GM12865 (cell line): ENCODE measurements around the gene MCRS1.
"Not testable (repeated sequence)": the region's sequence is repeated elsewhere in the genome, so short reads cannot be mapped to it uniquely, and the experiment has no call there.

Source experiments
- DNase-seq: peaks from one replicate; pipeline ENCODE4 v3.0.0; 2010; ENCODE audit warnings: low read depth
- H3K4me3 ChIP-seq: 2 replicates; pipeline ENCODE4 v1.5.1; 2011; ENCODE audit warnings: mild to moderate bottlenecking, low read depth, low read length, control low read depth
- CTCF ChIP-seq: IDR thresholded peaks from 2 replicates; pipeline ENCODE4 v1.5.1; 2011; ENCODE audit warnings: low read length, control low read depth, low read depth, inconsistent platforms; ENCODE audit not compliant: insufficient read depth; ENCODE audit errors: missing control alignments

The MCRS1 gene

GRCh38 chr12:49609059-49609874 lies 41.3 kb upstream of the MCRS1 start:
- H3K4me3 ChIP-seq: no peak overlapping the region
- no peak for TF ChIP-seq CTCF
- no peak for DNase-seq

DNA sequence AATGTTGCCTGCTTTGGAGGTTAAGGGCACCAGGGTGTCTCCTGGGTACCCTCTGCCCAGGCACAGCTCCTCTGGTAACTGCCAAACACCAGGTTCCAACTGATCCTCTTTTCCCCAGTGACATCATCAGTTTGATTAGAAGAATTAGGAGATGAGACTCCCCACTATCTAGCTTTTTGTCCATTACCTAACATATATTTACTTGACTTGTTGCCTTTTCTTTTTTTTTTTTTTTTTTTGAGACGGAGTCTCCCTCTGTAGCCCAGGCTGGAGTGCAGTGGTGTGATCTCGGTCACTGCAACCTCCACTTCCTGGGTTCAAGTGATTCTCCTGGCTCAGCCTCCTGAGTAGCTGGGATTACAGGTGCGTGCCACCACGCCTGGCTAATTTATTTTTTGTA lies 37.6 kb upstream of the MCRS1 start, which contains the start of gene FAM186B:
Gene FAM186B (minus strand): TSS at position 101 of the 400 bp plus-strand sequence. CDS start 162 bp downstream, outside the sequence.
- not testable (repeated sequence) for H3K4me3 ChIP-seq, DNase-seq

- H3K4me3 ChIP-seq: no peak overlapping the region
- TF ChIP-seq CTCF: no peak
- DNase-seq: no peak
These were observed 36.9 kb upstream of the MCRS1 start for GRCh38 chr12:49604856-49605255.

DNA sequence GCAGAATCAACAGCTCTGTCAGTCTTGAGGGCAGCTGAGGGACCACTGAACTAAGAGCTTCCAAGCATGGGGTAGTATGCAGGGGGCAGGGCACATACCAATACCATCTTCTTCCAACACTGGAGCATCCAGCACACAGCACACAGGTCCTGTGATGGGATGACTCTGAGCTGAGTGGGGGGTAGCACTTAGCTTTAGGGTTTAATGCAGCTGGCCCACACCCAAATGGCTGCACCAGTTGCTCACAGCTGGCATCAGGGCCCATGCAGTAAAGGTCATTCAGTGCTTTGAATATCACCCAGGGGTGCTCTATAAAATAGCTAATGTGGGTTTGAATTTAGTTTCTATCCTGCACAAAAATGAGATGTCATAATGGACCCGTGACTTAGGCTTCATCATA lies 35.8 kb upstream of the MCRS1 start:
- TF ChIP-seq CTCF: no peak

DNA sequence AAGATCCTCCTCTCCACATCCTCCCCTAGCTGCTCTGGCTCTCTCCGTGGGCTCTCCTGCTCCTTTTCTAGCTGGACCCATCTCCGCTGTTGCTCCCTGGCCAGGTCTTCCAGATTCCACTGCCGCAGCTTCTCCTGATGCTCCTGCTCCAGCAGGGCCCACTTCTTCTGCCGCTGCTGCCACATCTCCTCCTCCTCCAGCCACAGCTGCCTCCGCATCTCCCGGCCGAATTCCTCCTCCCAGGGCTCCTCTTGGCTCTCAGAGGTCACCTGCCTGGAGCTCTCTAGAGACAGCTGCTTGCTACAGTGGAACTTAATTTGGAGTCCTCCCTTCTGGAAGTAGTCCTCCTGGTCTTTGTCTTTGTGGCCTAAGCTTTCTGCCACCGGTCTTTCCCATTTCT lies 32.0 kb upstream of the MCRS1 start:
- H3K4me3 ChIP-seq: no peak overlapping the region
- no peak for TF ChIP-seq CTCF
- DNase-seq: no peak

More for the DNA sequence above, 35.8 kb upstream of the MCRS1 start:
- no peak overlapping the region for H3K4me3 ChIP-seq
- no peak for DNase-seq

DNA sequence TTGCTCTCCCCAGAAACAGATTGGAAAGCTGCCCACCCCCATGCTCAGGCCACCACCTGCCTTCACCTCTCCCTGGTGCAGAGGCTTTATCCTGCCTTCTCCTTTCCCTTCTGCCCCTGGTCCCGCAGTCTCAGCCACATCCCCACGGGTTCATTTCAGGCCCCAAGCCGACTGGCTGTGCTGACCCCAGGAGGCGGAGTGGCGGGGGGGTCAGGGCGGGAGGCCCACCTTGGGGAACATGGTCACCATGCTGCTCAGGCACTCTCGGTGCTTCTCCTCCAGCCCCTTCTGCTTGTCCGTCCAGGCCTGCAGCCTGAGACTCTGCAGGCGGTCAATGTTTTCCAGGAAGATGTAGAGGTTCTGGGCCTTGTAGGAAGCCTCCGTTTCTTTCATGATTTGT lies 30.6 kb upstream of the MCRS1 start:
- no peak for DNase-seq
- H3K4me3 ChIP-seq: no peak overlapping the region
- TF ChIP-seq CTCF: no peak

DNA sequence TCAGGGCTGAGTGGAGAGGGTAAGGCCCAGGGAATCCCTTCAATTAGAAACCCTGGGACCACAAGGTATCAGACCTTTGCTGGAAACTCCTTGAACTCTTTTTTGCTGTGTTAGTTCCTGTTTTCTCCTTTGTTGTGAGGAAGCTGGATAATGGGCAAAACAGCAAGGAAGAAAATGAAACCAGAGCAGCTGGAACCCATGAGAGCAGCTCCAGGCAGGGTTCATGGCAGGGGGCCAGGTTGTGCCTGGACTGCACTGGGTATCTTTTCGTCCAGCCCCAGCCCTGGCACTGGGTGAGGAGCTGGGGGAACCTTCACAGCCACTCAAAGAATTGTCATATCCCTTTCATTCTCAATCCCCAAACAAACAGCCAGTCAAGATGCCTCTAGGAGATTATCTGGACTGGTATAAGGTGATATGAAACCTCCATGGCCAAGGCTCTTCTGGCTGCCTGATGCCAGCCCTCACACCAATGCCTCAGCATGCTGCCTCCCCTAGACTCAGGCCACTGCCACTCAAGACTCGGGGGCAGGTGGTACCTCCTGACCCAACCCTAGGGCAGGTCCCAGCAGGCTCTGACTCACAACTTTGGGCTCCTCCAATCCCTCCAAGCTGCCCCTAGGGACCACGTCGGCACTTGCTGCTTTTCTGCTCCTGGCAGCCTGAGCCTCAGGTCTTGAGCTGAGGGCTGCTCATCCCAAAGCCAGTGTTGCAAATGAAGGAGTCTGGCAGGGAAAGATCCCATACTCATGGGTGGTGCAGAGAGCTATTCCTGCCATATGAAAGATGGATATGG lies 21.0 kb upstream of the MCRS1 start:
- no peak for DNase-seq
- TF ChIP-seq CTCF: no peak
- H3K4me3 ChIP-seq: no peak overlapping the region
